HG02759 (cell line): Measurements from ENCODE around the gene WIPF1.
"Not testable (repeated sequence)": the region's sequence is repeated elsewhere in the genome, so short reads cannot be mapped to it uniquely, and the experiment has no call there.

Experiments
- ATAC-seq: cut with Tn5 transposase; IDR thresholded peaks from one replicate; pipeline ENCODE4 v1.9.1; 2021; ENCODE audit warnings: mild to moderate bottlenecking, moderate library complexity; ENCODE audit not compliant: unreplicated experiment

WIPF1 gene

DNA sequence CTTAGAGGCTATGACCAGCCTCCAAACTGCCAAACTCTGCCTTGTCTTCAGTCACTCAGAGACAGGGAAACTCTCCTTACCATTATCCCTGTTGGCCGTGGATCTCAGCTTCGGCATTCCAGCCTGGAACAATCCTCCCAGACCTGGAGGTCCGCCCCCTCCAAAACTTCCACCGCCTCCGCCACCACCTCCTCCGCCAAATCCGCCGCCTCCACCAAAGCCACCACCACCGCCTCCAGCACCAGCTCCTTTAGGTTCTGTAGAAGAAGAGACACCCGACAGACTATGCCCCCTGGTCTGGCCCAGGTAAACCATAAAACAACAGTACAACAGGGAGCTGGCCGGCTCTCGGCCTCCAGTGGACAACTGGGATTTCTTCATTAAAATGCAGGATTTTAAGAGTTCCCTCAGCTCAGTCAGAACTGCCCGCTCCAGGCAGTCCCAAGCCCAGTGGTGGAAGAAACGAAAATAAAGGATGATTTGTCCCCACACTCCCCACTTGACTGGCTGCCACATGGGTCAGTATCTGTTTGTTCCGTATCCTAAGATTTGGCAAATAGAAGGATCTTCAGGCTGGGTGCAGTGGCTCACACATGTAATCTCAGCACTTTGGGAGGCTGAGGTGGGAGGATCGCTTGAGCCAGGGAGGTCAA lies 22.4 kb downstream of the WIPF1 start:
- no peak for ATAC-seq

DNA sequence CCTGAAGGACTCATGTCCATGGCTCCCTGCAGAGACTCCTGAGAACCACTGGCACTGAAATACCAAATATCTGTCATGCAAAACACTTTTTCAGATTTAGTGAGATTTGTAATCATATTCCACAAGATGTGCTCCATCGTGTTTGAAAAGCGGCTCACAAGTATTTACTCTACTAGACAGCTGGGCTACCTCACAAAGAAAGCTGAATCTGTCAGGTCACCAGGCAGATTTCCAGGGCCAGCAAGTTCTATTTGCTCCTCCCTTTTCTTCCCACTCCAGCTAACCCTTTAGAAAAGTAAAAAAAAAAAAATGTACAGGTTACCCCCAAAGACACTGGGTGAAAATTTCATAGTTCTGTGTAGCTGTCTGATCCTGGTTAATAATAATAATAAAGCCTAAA lies 22.9 kb downstream of the WIPF1 start:
- no peak for ATAC-seq

DNA sequence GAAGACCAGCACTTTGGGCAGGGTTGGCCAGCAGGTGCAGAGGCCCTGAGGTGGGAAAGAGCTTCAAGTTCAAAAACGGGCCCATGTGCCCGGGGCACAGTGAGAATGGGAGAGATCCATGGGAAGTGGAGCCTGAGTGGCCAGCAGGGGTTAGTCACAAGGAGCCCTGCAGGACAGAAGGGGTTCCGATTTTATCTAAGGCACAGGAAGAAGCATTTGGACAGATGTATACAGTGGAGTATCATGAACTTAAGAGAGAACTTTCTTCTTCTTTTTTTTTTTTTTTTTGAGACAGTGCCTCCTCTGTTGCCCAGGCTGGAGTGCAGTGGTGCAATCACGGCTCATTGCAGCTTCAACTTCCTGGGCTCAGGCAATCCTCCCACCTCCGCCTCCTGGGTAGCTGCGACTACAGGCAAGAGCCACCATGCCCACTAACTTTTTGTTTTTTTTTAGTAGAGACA lies 24.0 kb downstream of the WIPF1 start:
- no peak for ATAC-seq

DNA sequence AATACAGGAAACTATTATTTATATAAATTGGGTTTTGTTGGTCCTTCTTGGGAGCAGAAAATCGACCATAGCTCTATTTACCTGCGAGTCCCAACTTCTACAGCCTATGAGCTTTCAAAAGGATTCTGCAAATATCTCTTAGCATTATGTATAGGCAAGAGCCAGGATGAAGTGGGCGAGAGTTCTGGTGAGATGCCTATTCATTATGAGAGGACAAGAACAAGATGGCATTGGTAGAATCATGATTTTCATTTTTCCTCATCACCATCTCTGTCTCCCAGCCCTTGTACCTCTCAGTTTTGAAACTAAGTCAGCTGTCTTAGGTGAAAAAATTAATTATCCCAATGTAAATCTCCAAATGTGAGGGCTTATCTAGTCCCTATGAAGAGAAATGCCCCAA lies 25.0 kb downstream of the WIPF1 start:
- ATAC-seq: no peak

DNA sequence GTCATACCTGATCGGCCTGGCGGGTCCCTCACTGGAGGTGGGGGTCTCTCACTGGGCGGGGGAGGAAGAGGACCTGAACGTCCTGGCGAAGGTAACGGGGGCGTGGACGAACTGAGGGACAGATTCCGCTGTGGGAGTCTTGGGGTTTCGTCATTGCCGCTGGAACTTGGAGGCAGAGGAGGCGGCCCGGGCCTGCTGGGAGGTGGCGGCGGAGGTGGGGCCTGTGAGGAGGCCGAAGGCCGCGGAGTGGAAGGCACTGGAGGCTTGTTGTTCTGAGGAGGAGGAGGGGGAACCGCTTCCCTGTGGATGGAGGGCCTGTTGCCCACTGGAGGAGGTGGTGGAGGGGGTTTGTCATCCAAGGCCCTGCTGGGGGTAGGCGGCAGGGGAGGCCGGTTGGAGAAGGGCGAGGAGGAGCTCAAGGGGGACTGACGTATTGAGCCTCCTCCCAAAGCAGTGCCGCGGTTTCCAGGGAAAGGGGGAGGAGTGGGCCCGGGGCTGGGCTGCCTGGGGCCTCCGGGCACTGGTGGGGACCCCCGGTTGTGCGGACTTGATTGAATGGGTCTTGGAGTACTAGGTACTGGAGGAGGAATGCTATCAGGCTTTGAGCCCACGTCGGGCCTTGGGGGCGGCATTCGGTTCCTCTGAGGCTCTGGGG lies 25.8 kb downstream of the WIPF1 start:
- ATAC-seq: no peak

DNA sequence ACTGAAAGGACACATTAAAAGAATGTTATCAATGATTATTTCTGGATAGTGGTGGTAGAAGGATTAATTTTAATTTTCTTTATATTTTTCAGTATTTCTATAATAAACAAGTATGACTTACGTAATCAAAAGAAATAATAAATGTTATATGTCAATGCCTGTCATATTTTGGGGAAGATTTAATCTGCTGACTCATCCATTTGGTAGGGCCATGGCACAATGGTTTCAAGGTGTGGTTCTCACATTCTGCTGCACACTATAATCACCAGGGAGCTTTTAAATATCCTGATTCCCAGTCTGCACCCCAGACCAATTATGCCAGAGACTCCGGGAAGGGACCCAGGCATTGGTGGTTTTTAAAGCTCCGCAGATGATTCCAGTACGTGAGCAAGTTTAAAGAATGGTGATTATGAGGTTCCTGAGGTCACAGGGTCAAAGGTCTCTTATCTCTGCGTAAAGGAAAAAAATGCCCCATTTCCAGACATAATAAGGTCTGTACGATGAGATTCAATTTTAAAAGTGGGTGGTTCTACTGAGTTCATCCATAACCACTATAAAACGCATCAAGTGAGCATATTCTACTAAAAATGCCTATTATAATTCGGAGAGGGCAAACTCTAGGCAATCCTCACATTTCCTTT lies 27.2 kb downstream of the WIPF1 start:
- no peak for ATAC-seq

DNA sequence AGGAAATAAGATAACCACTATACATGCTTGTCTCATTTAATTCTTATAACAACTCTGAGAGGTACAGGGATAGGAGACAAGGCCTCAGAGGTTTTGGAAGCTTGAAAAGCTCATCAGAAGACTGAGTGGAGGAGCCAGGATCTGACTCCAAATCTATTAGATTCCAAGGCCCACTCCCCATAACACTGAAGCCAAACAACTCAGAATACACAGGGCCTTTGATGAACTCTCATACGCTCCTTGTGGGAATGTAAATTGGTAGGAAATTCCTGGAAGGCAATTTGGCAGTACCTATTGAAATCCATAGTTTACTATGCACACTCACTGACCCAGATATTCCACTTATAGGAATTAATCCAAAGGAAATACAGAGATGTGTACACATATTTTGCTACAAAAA lies 27.9 kb downstream of the WIPF1 start:
- ATAC-seq: no peak

DNA sequence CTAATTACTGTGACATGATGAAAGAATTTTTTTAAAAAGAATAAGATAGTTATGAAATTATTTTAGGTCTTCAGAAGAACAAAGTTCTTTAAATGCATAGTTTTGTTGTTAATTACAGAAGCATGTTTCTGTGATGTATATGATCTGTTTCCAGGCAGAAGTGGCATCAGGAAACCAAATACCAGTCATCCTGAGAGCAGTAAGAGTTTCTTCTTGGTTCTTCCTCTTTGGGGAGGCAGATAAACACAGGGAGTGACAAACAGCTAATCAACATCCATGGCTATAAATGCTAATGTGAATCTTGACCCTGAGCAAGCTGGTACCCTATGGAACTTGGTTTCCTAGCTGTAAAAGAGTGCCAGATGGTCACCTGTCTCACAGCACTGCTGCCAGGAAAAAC lies 29.2 kb downstream of the WIPF1 start:
- no peak for ATAC-seq

DNA sequence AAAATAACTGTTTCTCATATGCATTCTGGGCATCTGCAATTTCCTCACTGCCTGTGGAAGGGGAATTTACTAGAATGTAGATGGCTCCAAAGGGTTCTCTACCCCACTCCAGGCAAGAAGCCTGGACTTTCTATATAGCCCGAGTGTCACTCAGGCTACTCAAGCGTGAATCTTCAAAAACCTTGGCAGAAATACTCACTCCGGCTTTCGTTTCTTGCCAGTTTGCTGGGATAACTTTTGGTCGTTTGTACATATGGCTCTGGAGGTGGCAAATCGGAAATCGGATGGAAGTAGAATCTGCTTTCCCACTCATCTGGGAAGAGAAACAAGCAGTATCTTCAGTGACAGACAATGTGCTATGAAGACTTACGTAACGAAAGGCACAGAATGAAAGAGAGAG lies 30.7 kb downstream of the WIPF1 start:
- ATAC-seq: no peak

DNA sequence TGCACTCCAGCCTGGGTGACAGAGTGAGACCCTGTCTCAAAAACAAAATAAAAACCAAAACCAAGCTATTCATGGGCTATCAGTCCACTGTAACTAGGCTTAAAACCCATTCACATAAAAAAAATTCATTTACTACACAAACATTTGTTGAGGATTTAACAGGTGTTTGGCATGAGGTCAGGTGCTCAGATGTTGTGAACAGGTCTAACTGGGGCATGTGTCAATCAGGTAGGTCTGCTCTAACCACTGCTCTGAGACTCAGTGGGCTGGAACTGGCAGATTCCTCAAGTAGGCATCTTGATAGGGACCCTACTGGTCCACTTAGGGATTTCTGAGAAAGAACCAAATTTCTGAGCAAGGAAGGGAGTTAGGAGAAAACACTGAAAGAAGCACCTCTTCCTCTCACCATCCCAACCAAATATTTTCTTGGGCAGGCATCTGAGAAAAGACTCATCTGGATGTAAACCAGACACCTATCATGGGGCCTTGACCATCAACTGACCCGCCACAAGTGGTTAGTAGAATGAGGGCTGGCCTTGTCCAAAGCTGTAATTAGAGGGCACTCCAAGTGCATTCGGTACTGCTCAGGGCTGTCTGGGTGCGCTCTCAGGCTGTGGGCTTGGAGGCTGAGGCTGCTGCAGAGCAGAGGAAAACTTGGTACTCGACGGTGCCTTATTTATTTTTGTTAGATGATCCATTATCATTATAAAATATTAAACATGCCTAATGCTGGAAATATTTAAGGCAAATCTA lies 33.9 kb downstream of the WIPF1 start:
- no peak for ATAC-seq

DNA sequence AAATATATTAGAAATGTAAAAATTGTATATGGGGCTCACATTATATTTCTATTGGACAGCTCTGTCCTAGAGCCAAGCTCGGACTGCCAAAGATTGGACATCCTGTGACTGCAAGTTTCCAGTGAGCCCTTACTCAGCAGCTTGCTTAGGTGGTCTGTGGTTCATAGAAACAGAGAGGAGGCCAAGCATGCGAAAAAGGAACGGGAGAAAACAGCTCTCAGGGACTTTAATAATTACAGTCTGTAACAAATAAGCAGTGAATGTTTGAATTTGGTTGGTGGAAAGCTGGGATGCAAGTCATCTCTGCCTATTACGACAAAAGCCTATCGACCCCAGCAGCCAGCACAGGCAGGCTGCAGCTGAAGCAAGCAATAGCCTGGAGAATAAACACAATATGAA lies 35.6 kb downstream of the WIPF1 start:
- ATAC-seq: no peak

DNA sequence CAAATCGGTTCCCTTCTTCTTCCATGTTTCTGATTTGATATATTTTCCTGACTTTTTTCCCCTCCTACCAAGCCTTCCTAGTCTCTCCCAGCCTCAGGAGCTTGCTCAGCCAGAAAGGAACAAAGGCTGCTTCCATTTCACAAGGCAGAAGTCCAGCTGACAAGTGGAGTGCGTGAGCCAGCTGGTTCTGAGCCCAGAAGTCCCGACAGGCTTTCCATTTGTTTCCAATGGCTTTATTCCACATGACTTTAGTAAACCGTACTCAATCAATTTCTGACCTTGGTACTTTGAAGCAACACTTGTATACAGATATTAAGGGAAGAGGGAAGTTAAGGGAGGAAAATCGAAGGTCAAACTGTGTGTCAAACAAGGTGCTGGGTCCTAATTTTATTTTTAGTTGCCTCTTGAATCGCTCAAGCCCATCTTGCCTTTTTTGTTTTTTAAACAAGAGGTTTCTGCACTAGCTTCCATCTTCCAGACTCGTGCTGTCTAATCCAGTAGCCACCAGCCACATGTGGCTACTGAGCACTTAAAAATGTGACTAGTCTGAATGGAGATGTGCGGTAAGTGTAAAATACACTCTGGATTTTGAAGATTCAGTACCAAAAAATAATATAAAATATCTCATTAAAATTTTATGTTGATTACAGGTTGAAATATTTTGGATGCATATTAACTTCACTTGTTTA lies 36.2 kb downstream of the WIPF1 start:
- no peak for ATAC-seq

DNA sequence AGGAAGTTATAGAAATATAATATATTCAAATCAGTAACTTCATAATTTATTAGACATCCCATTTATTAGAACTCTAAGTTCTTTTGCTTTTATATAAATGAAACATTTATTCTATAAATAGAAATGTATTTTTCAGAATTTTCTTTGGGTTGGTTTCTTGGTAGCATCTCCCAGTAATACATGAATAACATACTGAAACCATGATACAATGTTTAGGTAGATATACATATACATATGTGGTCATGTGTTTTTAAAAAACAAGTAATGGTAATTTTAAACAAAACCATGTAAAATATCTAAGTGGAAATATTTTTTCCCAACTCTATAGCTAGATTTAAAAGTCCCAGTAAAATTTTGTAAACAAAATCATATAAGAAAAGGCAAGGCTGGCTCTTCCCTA lies 36.9 kb downstream of the WIPF1 start:
- no peak for ATAC-seq

DNA sequence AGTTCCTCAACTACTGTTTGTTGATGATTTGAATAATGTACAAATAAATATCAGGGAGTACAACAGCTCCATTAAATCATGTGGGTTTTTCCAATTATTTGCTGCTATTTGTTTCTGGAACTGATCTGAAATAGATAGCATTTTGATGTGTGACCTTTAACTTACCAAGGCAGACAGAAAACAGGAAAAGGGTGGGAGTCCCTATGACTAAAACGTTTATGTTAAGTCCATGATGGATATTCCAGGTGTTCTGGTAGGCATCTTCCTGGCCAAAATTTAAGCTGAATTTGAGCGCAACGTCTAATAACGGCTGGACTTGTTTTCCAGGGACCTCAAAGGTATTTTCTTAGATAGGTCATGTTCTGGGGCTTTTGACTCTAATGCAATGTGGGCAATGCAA lies 41.6 kb downstream of the WIPF1 start:
- ATAC-seq: no peak

DNA sequence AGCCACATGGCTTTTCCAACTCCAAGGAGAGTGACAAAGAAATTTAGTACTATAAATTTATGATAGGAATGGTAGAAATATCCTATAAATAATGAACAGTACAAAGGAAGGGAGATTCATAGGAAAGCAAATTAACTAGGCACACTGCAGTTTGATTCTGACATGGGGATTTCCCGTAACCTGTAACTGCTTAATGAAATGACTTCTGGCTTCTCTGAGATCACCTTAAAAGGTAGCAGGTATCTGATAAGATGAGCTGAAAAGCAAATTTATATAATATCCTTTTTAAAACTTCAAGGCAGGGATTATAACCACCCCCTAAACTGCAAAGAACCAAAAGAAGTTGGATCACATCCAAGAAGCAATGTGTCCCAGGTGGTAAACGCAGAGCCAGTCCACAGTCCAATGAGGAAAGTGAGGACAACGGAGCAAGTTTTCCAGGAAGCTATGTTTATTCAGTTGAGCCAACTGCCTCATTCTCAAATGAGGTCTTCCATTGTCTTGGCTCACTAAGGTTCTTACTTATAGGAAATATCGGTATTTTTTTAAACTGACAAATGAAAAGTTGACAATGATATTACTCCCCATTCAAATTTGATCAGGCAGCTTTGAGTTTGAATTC lies 43.0 kb downstream of the WIPF1 start:
- no peak for ATAC-seq

DNA sequence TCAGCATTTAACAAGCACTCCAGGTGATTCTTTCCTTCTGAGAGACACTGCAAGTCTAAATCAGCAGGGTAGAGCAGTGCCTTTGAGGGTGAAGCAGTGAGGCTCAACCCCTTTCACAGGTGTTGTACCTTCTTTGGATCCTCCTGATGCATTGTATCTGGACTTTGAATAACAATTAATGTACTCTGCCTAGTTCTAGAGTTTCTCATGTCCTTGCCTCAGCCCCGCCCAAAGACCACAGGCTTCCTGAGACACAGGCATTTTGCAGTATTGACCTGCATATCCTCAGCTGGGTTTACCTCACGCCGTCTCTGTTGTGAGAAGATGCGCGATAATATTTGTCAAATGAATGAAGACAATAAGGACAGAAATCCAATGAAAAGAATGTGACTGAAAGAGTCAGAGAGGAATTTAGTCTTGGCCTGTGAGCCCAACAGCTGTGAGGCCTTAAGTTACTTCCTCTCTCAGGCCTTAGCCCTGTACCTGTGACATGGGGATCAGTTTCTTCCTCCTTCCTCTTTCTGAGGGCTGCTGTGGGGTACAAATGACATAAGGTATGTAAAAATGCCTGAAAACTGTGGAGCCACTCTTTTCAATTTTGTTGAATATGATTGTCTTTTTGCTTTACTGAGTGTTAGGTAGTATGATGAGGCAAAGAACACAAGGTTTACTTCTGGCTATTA lies 43.7 kb downstream of the WIPF1 start:
- no peak for ATAC-seq

DNA sequence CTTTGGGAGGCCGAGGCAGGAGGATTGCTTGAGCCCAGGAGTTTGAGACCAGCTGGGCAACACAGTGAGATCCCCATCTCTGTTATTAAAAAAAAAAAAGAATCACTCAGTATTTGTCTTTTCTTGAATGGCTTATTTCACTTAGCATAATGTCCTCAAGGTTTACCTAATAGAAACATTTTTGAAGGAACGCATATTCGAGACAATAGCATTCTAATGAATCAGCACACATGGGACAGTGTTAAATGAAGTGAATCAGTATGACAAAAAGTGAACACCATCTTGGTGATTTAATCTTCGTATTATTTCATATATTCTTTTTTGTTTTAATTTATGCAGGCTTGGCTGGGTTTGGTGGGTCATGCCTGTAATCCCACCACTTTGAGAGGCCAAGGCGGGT lies 44.7 kb downstream of the WIPF1 start:
- no peak for ATAC-seq

DNA sequence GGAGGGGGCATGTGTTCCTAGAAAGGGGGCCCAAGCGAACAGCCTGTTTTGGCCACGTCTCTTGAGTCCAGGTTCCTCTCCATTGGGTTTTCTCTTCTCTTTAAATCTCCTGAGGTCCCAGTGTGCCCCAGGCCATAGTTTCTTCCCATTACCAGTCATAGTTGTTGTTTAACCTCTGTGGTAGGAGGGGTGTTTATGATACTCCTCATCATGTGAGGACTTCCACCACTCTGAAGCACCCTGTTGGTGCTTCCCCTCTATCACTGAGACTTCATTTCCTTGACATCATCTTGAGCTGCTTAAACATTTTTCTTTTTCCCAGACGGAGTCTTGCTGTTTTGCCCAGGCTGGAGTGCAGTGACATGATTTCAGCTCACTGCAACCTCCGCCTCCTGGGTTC lies 45.9 kb downstream of the WIPF1 start:
- ATAC-seq: no peak

DNA sequence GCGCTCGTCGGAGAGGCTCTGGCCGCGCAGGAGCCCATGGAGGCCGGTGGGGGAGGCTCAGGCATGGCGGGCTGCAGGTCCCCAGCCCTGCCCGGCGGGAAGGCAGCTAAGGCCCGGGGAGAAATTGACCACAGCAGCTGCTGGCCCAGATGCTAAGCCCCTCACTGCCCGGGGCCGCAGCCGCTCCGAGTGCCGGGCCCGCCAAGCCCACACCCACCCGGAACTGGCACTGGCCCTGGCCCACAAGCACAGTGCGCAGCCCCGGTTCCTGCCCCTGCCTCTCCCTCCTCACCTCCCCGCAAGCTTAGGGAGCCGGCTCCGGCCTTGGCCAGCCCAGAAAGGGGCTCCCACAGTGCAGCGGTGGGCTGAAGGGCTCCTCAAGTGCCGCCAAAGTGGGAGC lies 49.0 kb downstream of the WIPF1 start:
- ATAC-seq: not testable (repeated sequence)

DNA sequence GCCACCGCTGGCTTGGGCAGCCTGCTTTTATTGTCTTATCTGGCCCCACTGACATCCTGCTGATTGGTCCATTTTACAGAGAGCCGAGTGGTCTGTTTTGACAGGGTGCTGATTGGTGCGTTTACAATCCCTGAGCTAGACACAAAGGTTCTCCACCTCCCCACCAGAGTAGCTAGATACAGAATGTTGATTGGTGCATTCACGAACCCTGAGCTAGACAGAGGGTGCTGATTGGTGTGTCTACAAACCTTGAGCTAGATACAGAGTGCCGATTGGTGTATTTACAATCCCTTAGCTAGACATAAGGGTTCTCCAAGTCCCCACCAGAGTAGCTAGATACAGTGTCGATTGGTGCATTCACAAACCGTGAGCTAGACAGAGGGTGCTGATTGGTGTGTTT lies 49.6 kb downstream of the WIPF1 start:
- not testable (repeated sequence) for ATAC-seq
